Left ventricle myocardium superior (tissue), 1 donor: ENCODE measurements around the gene ITIH5. TPM values are rescaled to one million over a fixed set of nuclear protein-coding genes. Genes with fewer than 3 reads are reported as not detected.

ENCODE experiments used
- ATAC-seq: fragments of 200-7000 bp; cut with Tn5 transposase; one replicate; pipeline ENCODE4 v1.9.1; 2020; ENCODE audit warnings: mild to moderate bottlenecking, moderate library complexity
- DNase-seq: peaks from one replicate; pipeline ENCODE4 v3.0.0-alpha.2; 2020
- intact Hi-C: fragments of 100-400 bp; cut with micrococcal nuclease; formaldehyde crosslinking; loops from one replicate; pipeline ENCODE4 v1.11.0; 2022
- total RNA-seq: library from RNA; stranded (reverse); fragmentation: NEBNext Ultra II Directional; extraction: Animal tissue kit (Norgen Biotek cat#: 25700); gene quantifications from one replicate; pipeline ENCODE4 v1.2.1, GENCODE V29; 2021
- donor health status: DM: no; HTN: yes; CAD: no; lungs with severe emphysema.

Gene ITIH5
- total RNA-seq, 1 donor from 2014 or later, result 8.5 TPM

DNA sequence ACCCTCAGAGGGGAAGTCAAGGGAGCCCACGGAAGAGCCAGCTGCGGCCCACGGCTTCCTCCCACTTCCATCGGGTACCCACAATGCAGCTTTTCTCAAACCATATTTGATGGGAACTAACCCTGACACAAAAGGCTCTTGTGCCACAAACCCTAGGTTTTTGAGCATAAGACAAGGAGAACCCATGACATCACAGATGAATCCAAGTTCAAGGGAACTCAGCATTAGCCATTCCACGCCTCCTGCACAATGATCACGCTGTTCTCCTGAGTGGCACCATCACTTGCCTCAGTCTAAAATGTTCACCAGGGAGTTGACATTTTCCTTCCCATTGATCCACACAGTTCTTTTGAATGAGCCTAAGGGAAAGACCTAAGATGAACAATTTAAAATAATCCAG is 70.4 kb downstream of the ITIH5 start:
- DNase-seq (no peak), ATAC-seq (no peak)
- intact Hi-C loops, result no loop called here

- intact Hi-C loops, result no loop called here
- no peak for ATAC-seq
- no peak for DNase-seq
Measured at GRCh38 chr10:7593905-7594304, 72.9 kb downstream of the ITIH5 start.

DNA sequence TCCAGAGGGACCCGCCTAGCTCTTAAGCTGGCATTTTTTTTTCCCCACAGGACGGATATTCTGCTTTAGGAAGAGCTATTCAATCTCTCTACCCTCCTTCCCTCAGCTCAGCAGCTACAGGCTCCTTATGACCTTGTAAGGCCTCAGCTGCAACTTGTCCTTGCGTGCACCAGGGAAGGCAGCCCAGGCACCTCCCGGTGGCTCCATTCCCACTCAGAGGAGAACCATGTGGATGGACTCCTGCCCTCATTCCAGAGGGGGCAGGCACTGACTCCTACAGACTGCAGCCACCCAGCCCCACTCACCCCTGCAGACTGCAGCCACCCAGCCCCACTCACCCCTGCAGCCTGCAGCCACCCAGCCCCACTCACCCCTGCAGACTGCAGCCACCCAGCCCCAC is 73.7 kb downstream of the ITIH5 start:
- ATAC-seq (peak; percentile 99), DNase-seq (peak; percentile 71)
- intact Hi-C loops, result no loop called here

DNA sequence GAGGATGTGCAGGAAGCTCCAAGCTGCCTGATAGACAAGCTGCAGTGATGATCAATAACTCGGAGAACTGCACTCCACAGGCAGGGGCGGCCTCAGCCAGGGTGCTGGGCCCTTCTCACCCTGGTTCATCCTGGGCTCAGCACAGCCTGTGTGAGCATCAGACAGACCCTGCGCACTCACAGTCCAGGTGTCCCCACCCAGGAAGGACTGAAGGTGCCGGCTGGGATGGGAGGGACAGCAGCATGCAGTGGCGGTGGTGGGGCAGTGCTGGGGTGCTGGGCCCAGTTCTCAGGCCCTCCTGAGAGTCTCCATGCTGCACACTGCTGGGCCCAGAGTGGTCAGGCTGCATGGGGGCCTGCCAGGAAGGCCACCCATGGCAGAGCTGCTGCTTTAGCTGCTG is 74.1 kb downstream of the ITIH5 start:
- intact Hi-C loops, result no loop called here
- peak; percentile 41 for ATAC-seq
- no peak for DNase-seq

GRCh38 chr10:7590271-7590670 is 76.5 kb downstream of the ITIH5 start:
- DNase-seq (no peak), ATAC-seq (no peak)
- intact Hi-C loops, result no loop called here

DNA sequence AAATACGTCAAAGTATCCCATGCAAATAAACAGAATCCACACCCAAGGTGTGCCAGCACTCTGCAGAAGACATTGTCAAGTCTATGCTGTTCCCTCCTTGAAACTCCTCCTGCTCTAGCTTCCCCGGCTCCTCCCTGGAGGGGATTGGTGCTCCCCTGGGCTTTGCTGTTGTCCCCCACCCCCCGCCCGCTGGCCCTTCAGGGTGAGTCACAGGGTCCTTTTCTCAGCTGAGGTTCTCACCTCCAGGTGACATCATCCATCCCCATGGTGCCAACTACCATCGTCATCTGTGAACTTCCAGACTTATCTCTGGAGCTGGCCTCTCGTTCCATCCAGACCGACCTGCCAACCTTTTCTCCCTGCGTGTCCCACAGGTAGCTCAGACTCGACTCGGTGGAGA is 77.0 kb downstream of the ITIH5 start:
- intact Hi-C loops, result no loop called here
- DNase-seq (no peak), ATAC-seq (no peak)

DNA sequence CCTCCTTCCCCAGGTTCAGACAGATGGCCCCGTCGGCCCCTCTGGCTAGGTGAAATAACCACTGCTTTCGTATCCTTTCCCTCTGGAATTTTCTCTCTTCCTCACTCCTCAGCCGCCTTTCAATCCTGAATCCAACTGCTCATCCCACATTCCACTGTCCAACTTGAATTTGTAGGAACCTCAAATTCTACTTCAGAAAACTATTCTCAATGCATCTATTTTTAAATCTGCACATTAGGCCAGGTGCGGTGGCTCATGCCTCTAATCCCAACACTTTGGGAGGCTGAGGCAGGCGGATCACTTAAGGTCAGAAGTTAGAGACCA is 78.9 kb downstream of the ITIH5 start:
- ATAC-seq, result no peak
- no peak for DNase-seq
- intact Hi-C loops, result no loop called here

DNA sequence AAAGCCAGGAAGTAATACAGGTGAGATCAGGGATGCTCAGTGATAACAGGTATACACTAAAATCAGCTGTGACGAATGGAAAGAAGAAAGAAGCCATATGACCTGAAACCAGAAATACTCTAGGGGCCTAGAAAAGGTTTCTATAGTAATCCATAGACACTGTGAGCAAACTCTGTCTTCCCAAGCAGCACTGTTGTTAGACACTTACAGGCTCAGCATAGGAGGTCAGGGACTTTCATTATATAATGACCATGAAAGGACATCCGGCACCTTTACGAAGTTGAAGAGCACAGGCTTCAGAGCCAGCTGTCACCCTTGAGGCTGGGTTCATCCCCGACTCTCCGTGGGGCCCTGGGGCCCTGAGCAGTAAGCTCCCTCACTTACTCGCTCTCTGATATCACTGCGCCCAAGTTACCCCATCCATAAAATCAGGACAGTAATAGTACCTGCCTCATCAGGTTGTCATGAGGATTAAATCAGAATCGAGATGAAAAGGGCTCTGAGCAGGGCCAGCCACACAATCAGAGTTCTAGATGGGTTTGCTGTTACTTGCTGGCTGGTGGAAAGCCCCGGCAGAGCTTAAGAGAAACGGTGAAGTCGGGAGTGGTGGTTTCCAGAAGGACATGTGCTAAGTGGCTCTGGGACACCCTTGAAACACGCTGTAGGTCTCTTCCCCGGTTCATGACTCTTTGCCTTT is 79.5 kb downstream of the ITIH5 start:
- intact Hi-C loops, result no loop called here

DNA sequence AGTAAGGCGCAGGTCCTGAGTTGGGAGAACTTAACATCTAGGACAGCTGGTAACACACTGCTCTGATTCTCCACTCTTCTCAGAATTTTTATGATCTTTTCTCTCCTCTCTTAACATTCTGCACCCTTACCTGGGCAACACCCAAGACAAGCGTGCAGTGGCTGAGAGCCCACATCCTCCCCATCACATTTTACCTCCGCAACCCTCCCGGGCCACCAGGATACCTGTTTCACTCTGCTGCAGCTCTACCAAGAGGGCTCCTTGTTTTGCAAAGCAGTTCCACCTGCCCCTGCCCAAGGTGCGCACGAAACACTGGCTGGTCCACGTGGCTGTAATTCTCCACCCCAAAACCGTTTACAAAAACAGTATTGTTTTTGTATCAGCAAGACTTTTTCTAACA is 81.5 kb downstream of the ITIH5 start:
- intact Hi-C loops, result no loop called here
- DNase-seq, result no peak
- ATAC-seq, result no peak

More for the DNA sequence above, 79.5 kb downstream of the ITIH5 start:
- DNase-seq (no peak), ATAC-seq (no peak)

- DNase-seq, result peak; percentile 58
- intact Hi-C loops, result no loop called here
- ATAC-seq, result peak; percentile 80
Measured at GRCh38 chr10:7583626-7584025, 83.1 kb downstream of the ITIH5 start.

GRCh38 chr10:7580520-7580919 is 86.2 kb downstream of the ITIH5 start:
- ATAC-seq, result no peak
- intact Hi-C loops, result no loop called here
- DNase-seq, result no peak

GRCh38 chr10:7579681-7580080 is 87.1 kb downstream of the ITIH5 start:
- intact Hi-C loops, result no loop called here
- ATAC-seq (no peak), DNase-seq (no peak)

GRCh38 chr10:7577579-7577978 is 89.2 kb downstream of the ITIH5 start:
- intact Hi-C loops, result no loop called here
- DNase-seq (no peak), ATAC-seq (no peak)

DNA sequence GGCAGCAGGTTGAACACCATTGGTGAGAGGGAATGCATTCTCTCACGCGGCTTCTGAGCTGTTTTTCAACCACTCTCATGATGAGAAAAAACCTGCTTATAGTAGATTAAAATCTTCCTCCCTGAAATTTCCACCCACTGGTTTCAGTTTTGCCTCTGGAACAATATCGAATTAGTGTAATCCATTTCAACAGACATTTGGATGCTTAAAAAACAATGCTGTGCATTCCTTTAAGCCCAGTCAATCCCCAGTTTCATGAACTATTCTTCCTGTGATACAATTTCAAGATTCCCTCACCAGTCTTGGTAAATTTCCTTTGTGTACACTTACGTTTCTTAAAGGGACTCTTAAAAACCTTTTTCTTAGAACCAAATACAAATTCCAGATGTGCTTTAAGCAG is 89.6 kb downstream of the ITIH5 start:
- no peak for DNase-seq
- intact Hi-C loops, result no loop called here
- ATAC-seq, result no peak

- ATAC-seq, result no peak
- intact Hi-C loops, result no loop called here
- DNase-seq, result no peak
Measured at GRCh38 chr10:7576340-7576739, 90.4 kb downstream of the ITIH5 start.

DNA sequence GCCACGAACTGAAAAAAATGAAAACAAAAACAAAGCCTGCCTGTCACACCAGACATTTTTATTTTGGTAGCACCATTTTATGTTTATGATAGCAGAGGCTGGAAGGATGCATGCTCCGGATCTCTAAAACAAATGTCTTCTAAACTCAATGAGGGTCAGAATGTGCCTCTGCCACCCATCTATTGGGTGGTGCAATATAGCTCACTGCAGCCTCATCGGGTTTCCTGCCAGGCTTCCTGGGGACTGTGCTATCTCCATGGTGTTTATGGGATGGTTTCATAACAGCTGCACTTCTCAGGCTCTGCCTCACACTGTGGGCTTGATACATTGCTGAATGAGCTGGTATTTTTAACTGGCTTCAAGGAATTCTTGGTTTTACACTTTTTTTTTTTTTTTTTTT is 94.4 kb downstream of the ITIH5 start:
- ATAC-seq, result peak; percentile 79
- intact Hi-C loops, result no loop called here

DNA sequence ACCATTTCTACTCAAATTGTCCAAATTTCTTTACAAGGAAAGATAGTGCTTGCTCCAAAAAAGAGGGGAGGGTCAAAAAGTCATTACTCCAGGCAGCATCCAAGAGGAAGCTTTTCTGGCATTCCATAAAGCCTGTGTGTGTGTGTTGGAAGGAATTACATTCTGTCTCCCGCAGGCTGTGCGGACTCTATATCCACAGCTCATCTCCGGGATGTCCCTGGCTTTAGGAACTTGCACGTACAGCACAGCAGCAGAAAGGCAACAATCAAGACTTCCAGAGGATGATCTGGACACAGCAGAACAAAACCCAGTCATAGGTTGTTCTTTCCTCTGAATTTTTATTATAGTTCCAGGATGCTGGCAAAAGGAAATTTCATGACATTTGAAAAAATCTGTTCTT is 94.8 kb downstream of the ITIH5 start:
- DNase-seq (no peak), ATAC-seq (no peak)
- intact Hi-C loops, result no loop called here

More for the DNA sequence above, 94.4 kb downstream of the ITIH5 start:
- no peak for DNase-seq

GRCh38 chr10:7567911-7568620 is 98.7 kb downstream of the ITIH5 start:
- intact Hi-C loops, result no loop called here

DNA sequence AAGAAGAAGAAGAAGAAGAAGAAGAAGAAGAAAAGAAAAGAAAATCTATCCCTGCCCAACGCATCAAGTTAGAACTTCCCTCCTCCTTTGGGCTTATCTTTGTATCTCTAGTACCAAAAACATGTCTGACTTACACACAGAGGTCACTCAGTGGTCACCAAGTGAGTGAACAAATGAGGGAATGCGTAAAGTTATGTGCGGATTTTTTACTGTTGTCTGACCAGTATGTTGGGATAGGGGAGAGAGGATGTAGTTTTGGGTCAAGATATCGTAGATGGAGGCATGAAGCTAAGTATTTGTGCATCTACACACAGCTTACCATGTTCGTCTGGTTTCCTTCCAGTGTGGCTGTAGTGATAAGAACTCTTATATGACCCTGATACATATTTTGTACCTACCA is 99.9 kb downstream of the ITIH5 start:
- intact Hi-C loops, result no loop called here
- no peak for DNase-seq
- no peak for ATAC-seq

More at GRCh38 chr10:7567911-7568620, 98.7 kb downstream of the ITIH5 start:
- DNase-seq (no peak), ATAC-seq (no peak)

DNA sequence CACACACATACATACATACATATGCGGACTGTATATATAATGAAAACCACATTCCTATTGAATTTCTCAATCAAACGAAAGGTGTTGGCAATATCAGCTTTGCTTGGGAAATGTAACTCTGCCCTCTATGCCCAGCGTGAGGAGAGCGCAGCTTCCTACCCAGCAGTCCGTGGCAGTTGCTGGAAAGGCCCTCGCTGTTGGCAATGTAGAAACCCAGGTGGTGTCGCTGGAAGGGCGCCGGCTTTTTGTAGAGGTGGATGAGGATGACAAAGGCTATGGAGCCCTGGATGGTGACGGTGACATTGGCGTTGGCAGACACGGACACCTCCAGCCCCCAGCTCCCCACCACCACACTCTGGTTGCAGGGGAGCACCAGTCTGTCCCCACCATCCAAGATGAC is 100.9 kb downstream of the ITIH5 start:
- ATAC-seq, result no peak
- intact Hi-C loops, result no loop called here

GRCh38 chr10:7563770-7564169 is 103.0 kb downstream of the ITIH5 start:
- intact Hi-C loops, result no loop called here
- ATAC-seq (no peak), DNase-seq (no peak)

More for the DNA sequence above, 100.9 kb downstream of the ITIH5 start:
- no peak for DNase-seq
